HCT116 (cell line): ENCODE data around the gene CMC2. TPM values are rescaled to one million over a fixed set of nuclear protein-coding genes. Genes with fewer than 3 reads are reported as not detected.

Experiments
- ATAC-seq: fragments of 200-7000 bp; cut with Tn5 transposase; 2 replicates; pipeline ENCODE4 v1.9.1; 2020; ENCODE audit warnings: mild to moderate bottlenecking, moderate library complexity
- BruUV-seq: library from RNA; stranded (reverse); fragments of 400-500 nt; replicated peaks from 2 replicates; lab custom pipeline; 2021; lab: Mats Ljungman, UMichigan
- CTCF ChIA-PET: fragments of 300-600 bp; sonication (Branson Sonifier 250); formaldehyde crosslinking; loops from one replicate; lab custom pipeline; 2021; ENCODE audit warnings: antibody characterized with exemption; lab: Charles Lee
- POLR2A ChIA-PET: fragments of 300-600, 350-600 bp; sonication (Branson Sonifier 250); formaldehyde crosslinking; loops from one replicate; lab custom pipeline; 2021; ENCODE audit warnings: antibody characterized with exemption; lab: Charles Lee
- RAD21 ChIA-PET, 2 experiments: fragments of 300-600 bp; sonication (Branson Sonifier 250); formaldehyde crosslinking; loops; one replicate each; lab custom pipeline; 2023; ENCODE audit warnings: low total read pairs in 2 of 2; ENCODE audit not compliant: uncharacterized antibody in 2 of 2, unreplicated experiment in 2 of 2, low non-redundant PET in 1 of 2; lab: Charles Lee
- DNase-seq: peaks from one replicate; pipeline ENCODE4 v3.0.0-alpha.2; 2010; ENCODE audit warnings: low read depth, low spot score
- H2AFZ ChIP-seq: fragments of 200-600 bp; shearing (Covaris generic), sonication (generic); 2 replicates; pipeline ENCODE4 v1.6.1; 2017; ENCODE audit warnings: low read depth, mixed run types, mixed read lengths, antibody characterized with exemption, low read length; ENCODE audit not compliant: poor library complexity, severe bottlenecking
- H3K27ac ChIP-seq: 2 replicates; pipeline ENCODE4 v1.5.1; 2012; ENCODE audit warnings: low read depth, low read length
- H3K27me3 ChIP-seq: fragments of 200-600 bp; sonication (generic); 2 replicates; pipeline ENCODE4 v1.6.1; 2016; ENCODE audit warnings: mixed run types, low read length, mixed read lengths; ENCODE audit not compliant: insufficient read depth
- H3K36me3 ChIP-seq, 2 experiments: fragments of 200-500 bp in 1 of 2; fragments of 200-600 bp in 1 of 2; sonication (Bioruptor generic) in 1 of 2; sonication (generic) in 1 of 2; 2 replicates each; pipeline versions ENCODE4 v1.5.1 to v1.6.1; 2014 to 2016; ENCODE audit warnings: low read length in 2 of 2, inconsistent platforms in 1 of 2, mixed read lengths in 1 of 2, mixed run types in 1 of 2; ENCODE audit not compliant: insufficient read depth in 2 of 2, control insufficient read depth in 1 of 2
- H3K4me1 ChIP-seq, 2 experiments: fragments of 200-600 bp in 1 of 2; sonication (generic) in 1 of 2; 2 replicates each; pipeline versions ENCODE4 v1.5.1 to v1.6.1; 2012 to 2017; ENCODE audit warnings: low read length in 2 of 2, inconsistent platforms in 1 of 2, mild to moderate bottlenecking in 1 of 2, mixed read lengths in 1 of 2, mixed run types in 1 of 2, moderate library complexity in 1 of 2; ENCODE audit not compliant: insufficient read depth in 2 of 2, control insufficient read depth in 1 of 2
- H3K4me2 ChIP-seq: fragments of 200-600 bp; sonication (generic); 2 replicates; pipeline ENCODE4 v1.6.1; 2017; ENCODE audit warnings: mixed run types, low read length, mixed read lengths
- H3K4me3 ChIP-seq, 2 experiments: fragments of 200-600 bp in 1 of 2; sonication (generic) in 1 of 2; replicated peaks in 1 of 2; 2 replicates each; pipeline ENCODE4 v1.5.1; 2011 to 2016; ENCODE audit warnings: low read length in 2 of 2, control low read depth in 1 of 2, low read depth in 1 of 2, mild to moderate bottlenecking in 1 of 2, mixed read lengths in 1 of 2, mixed run types in 1 of 2
- H3K79me2 ChIP-seq: fragments of 200-600 bp; sonication (generic); 2 replicates; pipeline ENCODE4 v1.6.1; 2017; ENCODE audit warnings: mild to moderate bottlenecking, mixed run types, low read length, moderate library complexity, mixed read lengths; ENCODE audit not compliant: insufficient read depth
- H3K9ac ChIP-seq: fragments of 200-600 bp; sonication (generic); 2 replicates; pipeline ENCODE4 v1.6.1; 2016; ENCODE audit warnings: low read length, mixed read lengths
- H3K9me2 ChIP-seq: fragments of 200-600 bp; sonication (generic), shearing (Covaris generic); 2 replicates; pipeline ENCODE4 v1.6.1; 2017; ENCODE audit warnings: mixed run types, mild to moderate bottlenecking, moderate library complexity; ENCODE audit not compliant: insufficient read depth
- H3K9me3 ChIP-seq, 2 experiments: fragments of 200-500 bp in 1 of 2; fragments of 200-600 bp in 1 of 2; sonication (Bioruptor generic) in 1 of 2; sonication (generic) in 1 of 2; 2 replicates each; pipeline ENCODE4 v1.6.1; 2014 to 2017; ENCODE audit warnings: low read length in 2 of 2, mixed read lengths in 2 of 2, inconsistent platforms in 1 of 2, low read depth in 1 of 2, mild to moderate bottlenecking in 1 of 2, mixed run types in 1 of 2, moderate library complexity in 1 of 2; ENCODE audit not compliant: control insufficient read depth in 1 of 2, insufficient read depth in 1 of 2
- H4K20me1 ChIP-seq: fragments of 200-600 bp; sonication (generic), shearing (Covaris generic); 2 replicates; pipeline ENCODE4 v1.6.1; 2017; ENCODE audit warnings: mixed run types, mild to moderate bottlenecking, moderate library complexity; ENCODE audit not compliant: insufficient read depth
- ATF3 ChIP-seq: IDR thresholded peaks from 2 replicates; pipeline ENCODE4 v1.6.1; 2012
- CTCF ChIP-seq, 3 experiments: fragments of 200-600 bp in 1 of 3; sonication (generic) in 1 of 3; IDR thresholded peaks in 2 of 3; conservative IDR thresholded peaks in 1 of 3; 2 replicates each; pipeline ENCODE4 v1.5.1; 2012 to 2017; ENCODE audit warnings: low read depth in 2 of 3, low read length in 2 of 3, antibody characterized with exemption in 1 of 3, borderline replicate concordance in 1 of 3, control low read depth in 1 of 3, mild to moderate bottlenecking in 1 of 3, mixed read lengths in 1 of 3, mixed run types in 1 of 3, moderate library complexity in 1 of 3; ENCODE audit not compliant: insufficient read depth in 1 of 3
- EGR1 ChIP-seq: IDR thresholded peaks from 2 replicates; pipeline ENCODE4 v1.6.1; 2012; ENCODE audit warnings: low read depth
- EZH2phosphoT487 ChIP-seq: fragments of 200-600 bp; IDR thresholded peaks from 2 replicates; pipeline ENCODE4 v1.6.1; 2018; ENCODE audit warnings: antibody characterized with exemption, borderline replicate concordance
- FOSL1 ChIP-seq: IDR thresholded peaks from 2 replicates; pipeline ENCODE4 v1.6.1; 2012; ENCODE audit warnings: low read depth
- JUND ChIP-seq: IDR thresholded peaks from 2 replicates; pipeline ENCODE4 v1.6.1; 2012
- MAX ChIP-seq: IDR thresholded peaks from 2 replicates; pipeline ENCODE4 v1.6.1; 2012
- POLR2AphosphoS5 ChIP-seq: IDR thresholded peaks from 2 replicates; pipeline ENCODE4 v1.6.1; 2011; ENCODE audit warnings: mild to moderate bottlenecking, low read depth, low read length, moderate library complexity
- REST ChIP-seq: IDR thresholded peaks from 2 replicates; pipeline ENCODE4 v1.6.1; 2012; ENCODE audit warnings: low read depth
- SIN3A ChIP-seq: IDR thresholded peaks from 2 replicates; pipeline ENCODE4 v1.6.1; 2012; ENCODE audit warnings: low read depth
- SP1 ChIP-seq: IDR thresholded peaks from 2 replicates; pipeline ENCODE4 v1.6.1; 2012; ENCODE audit warnings: low read depth
- SRF ChIP-seq: IDR thresholded peaks from 2 replicates; pipeline ENCODE4 v1.6.1; 2012; ENCODE audit warnings: low read depth
- TCF7L2 ChIP-seq: IDR thresholded peaks from 2 replicates; pipeline ENCODE4 v1.7.0; 2011; ENCODE audit warnings: borderline replicate concordance, inconsistent platforms; ENCODE audit not compliant: insufficient read depth, insufficient read length; ENCODE audit errors: extremely low read depth
- YY1 ChIP-seq: IDR thresholded peaks from 2 replicates; pipeline ENCODE4 v1.6.1; 2011; ENCODE audit warnings: low read length, low read depth, moderate library complexity, mild to moderate bottlenecking; ENCODE audit not compliant: insufficient replicate concordance; ENCODE audit errors: extremely low read depth
- ZFX ChIP-seq: fragments of 450-650 bp; IDR thresholded peaks from 2 replicates; pipeline ENCODE4 v1.6.1; 2017
- ZNF274 ChIP-seq: fragments of 200-500 bp; sonication (Bioruptor generic); IDR thresholded peaks from 2 replicates; pipeline ENCODE4 v1.6.1; 2014; ENCODE audit warnings: mild to moderate bottlenecking, low read depth, low read length, inconsistent platforms
- intact Hi-C: fragments of 100-400 bp; cut with micrococcal nuclease; formaldehyde crosslinking; loops from 2 replicates; pipeline ENCODE4 v1.10.0; 2022
- total RNA-seq: library from RNA; stranded (reverse); gene quantifications from one replicate; pipeline ENCODE4 v1.2.1, GENCODE V29; 2021; ENCODE audit not compliant: unreplicated experiment

Gene CMC2
- total RNA-seq, 1 experiment from 2014 or later = 119 TPM

- no peak for TF ChIP-seq FOSL1
- no peak for TF ChIP-seq JUND
- no peak for TF ChIP-seq SP1
- no peak for TF ChIP-seq EGR1
- TF ChIP-seq EZH2phosphoT487 = no peak
- TF ChIP-seq, all 23 proteins: peak for 0
Measured at GRCh38 chr16:80997964-80998620, 8.6 kb downstream of the CMC2 start (continued).

- no peak for ATAC-seq
- Histone ChIP-seq H3K79me2 (peaks cover 100% of the 10 kb centered on the region), H3K4me1 (peaks cover 16 to 36% of the 10 kb centered on the region in 2 experiments), H3K27me3 (no peaks in the 10 kb centered on the region), H4K20me1 (peaks cover 4% of the 10 kb centered on the region; the same call in 1 of the 2 replicates), H3K4me2 (peak overlapping the region; percentile 9; the same call in 1 of the 2 replicates), H3K9me3 (no peaks in the 10 kb centered on the region), H2AFZ (no peak overlapping the region), H3K9ac (no peak overlapping the region)
- DNase-seq = no peak
- intact Hi-C loops = no loop called here
- ChIA-PET POLR2A (interaction anchor here (0.6 to 0.7 kb wide), 2 partner anchors 15 to 19 kb away, joined by 3 read pairs; no protein-coding TSS in a partner anchor), RAD21 (no interaction called here)
- TF ChIP-seq EGR1 (no peak), YY1 (no peak), MAX (no peak), POLR2AphosphoS5 (no peak), REST (no peak), ZFX (no peak), ATF3 (no peak), SRF (no peak), CTCF (IDR thresholded peaks at IDR 0.05 in 2 of 3, conservative IDR thresholded peaks at IDR 0.05 in 1 of 3; ENCODE audit: borderline replicate concordance in 1 of 3, insufficient read depth in 1 of 3, low read depth in 2 of 3, low read length in 2 of 3) (no peak), JUND (no peak), FOSL1 (no peak), TCF7L2 (no peak), ZNF274 (no peak), SIN3A (no peak)
- TF ChIP-seq, all 23 proteins: peak for 0
- Histone ChIP-seq H3K4me3 (no peak overlapping the region), H3K27ac (no peak overlapping the region), H3K36me3 (peaks cover 0 to 6% of the 10 kb centered on the region in 2 experiments; a peak in 2 of 4 replicates), H3K9me2 (0 out of 2 replicates have a peak, but pooled peaks cover 3% of the 10 kb centered on the region)
- BruUV-seq = no TSS peak
- CTCF ChIA-PET = interaction anchor here (1.0 kb wide), 1 partner anchor 8 kb away, joined by 6 read pairs; no protein-coding TSS in a partner anchor
Measured at GRCh38 chr16:80997139-80997798, 9.4 kb downstream of the CMC2 start.
